NK-92 treated with Interleukin-12 subunit alpha and Interleukin-12 subunit beta, amount 100 ng/mL, for 24 hours (cell line): ENCODE measurements around the gene TYR.
"Not testable (repeated sequence)": the region's sequence is repeated elsewhere in the genome, so short reads cannot be mapped to it uniquely, and the experiment has no call there.

ENCODE experiments used
- DNase-seq: peaks from one replicate; lab custom pipeline; 2025; lab: John Stamatoyannopoulos, UW

The TYR gene

DNA sequence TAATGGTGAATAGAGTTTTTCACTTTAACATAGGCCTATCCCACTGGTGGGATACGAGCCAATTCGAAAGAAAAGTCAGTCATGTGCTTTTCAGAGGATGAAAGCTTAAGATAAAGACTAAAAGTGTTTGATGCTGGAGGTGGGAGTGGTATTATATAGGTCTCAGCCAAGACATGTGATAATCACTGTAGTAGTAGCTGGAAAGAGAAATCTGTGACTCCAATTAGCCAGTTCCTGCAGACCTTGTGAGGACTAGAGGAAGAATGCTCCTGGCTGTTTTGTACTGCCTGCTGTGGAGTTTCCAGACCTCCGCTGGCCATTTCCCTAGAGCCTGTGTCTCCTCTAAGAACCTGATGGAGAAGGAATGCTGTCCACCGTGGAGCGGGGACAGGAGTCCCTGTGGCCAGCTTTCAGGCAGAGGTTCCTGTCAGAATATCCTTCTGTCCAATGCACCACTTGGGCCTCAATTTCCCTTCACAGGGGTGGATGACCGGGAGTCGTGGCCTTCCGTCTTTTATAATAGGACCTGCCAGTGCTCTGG is at the start of gene TYR:
TSS of gene TYR (plus strand) at position 185 of the 541 bp plus-strand sequence. CDS start at position 264, 79 bp downstream.
- DNase-seq, result no peak

DNA sequence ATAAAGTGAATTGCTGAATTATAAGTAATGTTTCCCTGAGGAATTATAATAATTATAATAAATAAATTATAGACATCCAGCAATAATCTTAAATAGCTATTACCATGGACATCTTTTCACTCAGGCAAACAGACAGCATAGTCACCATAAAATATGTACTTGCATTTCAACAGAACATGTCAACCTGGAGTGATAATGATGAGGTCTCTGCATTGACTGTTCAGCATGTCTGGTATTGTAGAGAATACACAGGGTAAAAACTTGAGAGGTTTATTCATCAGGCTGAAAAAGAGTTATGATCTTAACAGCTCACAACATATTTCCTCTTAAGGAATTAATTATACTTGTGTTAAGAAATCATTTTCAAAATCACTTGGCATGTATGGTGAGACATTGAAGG is 41.1 kb upstream of the TYR start:
- no peak for DNase-seq

DNA sequence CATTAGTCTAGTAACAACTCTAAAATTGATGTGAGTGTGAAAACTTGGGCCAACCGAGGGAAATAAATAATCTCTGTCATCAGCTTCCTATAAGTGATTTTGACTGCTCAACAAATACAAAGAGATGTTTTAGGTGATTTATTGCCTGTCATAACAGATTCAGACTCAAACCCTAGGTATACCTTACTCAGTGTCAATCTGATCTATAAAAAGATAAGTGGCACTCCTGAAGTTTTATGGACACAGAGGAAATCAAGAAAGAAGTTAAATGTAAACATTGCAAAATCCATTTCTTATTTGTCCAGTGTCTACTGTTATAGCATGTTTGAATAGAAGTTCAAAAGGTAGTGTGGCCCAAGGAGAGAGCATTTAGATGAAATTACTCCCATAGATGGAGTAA is 30.4 kb upstream of the TYR start:
- no peak for DNase-seq

DNA sequence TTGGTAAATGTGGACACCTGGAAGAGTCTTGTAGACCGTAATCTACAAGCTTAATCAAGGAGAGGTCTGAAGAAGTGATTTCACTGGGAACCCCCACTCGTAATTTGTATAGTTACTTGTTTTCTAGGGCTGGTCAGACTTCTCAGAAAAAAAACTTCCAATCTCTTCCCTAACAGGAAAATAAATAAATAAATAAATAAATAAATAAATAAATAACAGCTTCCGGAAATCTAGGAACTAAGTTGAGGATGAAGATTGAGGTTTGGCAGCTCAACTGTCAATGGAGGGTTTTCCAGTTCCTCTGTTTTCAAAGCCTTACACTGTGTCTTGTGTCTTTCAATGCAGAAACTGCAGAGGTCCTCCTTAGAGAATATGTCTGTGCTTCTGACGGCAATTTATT is 17.7 kb upstream of the TYR start:
- DNase-seq, result no peak

DNA sequence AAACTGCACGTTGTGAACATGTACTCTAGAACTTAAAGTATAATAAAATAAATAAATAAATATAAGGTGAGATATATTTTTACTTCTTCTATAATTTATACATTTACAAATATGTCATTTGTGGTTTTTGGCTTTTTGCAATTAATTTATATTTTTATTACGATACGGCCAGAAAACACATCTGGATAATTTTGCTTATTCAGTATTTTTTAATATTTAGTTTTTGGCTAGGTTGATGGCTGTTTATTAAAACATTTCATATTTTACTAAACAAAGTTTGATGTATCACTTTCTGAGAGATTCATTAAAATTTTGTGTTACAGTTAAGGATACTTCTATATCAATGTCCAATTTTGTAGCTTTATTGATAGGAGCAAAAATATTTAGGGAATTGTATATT is 15.7 kb upstream of the TYR start:
- no peak for DNase-seq

DNA sequence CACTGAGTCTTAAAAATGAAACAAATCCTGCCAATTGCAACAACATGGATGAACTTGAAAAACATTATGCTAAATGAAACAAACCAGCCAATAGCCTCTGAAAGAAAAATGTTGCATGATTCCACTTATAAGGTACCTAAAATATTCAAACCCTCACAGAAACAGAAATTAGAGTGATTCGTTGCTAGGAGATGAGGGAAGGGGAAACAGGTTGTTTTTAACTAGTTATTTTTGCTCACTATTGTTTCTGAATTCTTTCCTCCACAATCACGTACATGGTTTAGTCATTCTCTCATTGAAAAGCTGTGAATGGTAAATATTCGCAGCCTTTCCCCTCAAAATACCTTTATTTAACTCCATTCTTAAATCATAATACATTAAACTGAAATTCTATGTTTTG is 14.0 kb upstream of the TYR start:
- DNase-seq, result no peak

DNA sequence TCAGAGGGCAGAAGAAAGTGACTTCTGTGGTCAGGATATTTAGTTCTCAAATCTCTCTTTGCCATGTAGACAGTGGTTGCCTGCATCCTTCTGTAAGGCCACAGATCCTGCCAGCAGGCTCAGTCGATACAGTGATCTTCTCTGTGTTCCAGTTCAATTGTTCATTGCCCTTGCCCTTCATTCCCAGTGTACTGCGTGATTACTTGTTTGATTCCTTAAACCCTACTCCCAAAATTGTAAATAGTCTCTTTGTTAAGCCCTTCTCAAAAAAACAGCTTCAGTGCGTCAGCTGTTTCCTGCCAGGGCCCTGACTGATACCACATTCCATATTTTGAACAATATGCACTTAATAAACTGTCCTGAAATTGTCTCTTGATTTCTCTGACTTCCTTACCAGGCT is 9.3 kb upstream of the TYR start:
- DNase-seq, result no peak

DNA sequence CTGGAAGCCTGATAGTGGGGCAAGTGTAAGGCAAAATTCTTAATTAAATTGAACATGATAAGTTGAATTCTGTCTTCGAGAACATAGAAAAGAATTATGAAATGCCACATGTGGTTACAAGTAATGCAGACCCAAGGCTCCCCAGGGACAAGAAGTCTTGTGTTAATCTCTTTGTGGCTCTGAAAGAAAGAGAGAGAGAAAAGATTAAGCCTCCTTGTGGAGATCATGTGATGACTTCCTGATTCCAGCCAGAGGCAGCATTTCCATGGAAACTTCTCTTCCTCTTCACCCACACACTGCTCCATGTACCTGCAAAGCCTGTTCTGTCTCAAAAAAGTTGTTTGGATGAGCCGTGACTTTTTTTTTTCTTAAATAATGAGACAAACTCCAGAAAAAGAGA is 1.9 kb upstream of the TYR start:
- DNase-seq, result no peak

DNA sequence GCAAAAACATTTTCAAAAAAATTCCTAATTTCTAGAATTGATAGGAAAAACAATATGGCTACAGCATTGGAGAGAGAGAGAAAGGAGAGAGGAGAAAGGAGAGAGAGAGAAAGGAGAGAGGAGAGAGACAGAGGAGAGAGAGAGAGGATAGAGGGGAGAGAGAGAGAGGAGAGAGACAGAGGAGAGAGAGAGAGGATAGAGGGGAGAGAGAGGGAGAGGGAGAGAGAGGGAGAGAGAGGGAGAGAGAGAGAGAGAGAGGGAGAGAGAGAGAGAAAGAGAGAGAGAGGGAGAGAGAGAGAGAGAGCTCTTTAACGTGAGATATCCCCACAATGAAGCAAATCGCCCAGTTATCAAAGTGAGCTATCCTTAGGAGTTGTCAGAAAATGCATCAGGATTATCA is 737 bp upstream of the TYR start:
- no peak for DNase-seq

DNA sequence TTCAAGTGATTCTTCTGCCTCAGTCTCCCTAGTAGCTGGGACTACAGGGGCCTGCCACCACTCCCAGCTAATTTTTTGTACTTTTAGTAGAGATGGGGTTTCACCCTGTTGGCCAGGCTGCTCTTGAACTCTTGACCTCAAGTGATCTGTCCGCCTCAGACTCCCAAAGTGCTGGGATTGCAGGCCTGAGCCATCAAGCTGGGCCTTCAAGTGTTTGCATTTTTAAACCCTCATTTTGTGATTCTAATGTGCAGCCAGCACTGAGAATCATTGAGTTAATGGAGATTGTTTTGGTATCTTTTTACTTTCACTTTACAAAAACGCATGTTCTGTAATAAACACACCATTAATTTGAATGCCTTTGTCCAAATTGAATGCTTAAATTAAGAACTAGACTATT is 3.4 kb downstream of the TYR start:
- no peak for DNase-seq

DNA sequence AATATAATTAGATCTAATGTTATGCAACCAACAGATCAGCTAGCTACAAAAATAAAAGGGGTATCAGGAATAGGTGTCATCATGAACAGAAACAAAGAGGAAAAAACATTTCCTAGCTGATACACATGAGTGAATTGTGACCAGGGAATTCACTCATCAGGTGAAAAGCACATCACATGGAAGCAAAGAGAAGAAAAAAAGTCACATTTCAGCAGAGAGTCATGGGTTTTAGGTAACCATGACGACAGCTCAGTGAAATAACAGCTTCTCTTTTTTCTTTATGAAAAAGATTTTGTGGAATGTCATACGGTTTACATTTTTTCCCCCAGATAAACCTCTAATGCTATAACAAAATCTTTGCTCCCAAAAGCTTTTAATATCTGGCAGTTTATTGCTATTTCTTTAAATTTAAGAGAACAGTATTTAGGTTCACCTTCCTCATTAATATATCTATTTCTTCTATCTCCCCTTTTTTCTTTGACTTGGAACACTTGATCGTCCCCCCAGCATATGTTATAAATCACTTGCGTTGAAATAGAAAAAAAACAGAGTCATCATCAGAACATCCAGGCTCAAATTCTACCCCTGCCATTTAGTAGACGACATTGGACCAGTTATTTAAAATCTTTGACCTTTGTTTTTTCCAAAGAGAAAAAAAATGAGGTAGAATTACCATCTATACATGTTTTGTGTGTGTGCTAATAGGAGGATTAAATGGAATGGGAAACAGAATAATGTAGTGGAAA is 5.3 kb downstream of the TYR start:
- DNase-seq, result no peak

DNA sequence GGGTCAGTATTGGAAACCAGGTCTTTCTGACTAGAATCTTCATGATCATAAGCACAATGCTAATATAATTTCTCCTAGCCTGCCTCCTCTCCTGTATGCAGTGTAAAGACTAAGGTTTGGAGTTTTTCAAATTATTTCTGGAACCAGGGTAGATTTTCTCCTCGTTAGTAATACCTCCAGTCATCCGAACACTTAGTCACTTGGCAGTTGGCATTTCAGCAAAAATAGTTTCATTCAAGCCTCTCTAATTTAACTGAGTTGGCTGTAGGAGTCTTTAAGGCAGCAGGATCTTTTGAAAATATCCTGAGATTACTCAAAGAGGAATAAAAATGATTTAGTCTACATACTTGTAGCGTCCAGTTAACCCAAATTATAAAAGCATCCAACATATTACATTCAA is 6.3 kb downstream of the TYR start:
- no peak for DNase-seq

DNA sequence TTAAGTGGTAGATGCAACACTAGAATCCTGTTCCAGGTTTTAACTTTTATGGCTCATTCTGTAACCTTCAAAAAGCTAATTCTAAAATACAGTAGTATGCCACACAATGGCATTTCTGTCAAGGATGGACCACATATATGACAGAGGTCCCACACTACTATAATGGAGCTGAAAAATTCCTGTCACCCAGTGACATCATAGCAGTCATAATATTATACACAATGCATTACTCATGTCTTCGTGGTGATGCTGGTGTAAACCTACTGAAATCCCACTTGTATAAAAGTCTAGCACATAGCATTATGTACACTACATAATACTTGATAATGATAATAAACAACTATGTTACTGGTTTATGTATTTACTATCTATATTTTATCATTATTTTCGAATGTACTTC is 12.1 kb downstream of the TYR start:
- no peak for DNase-seq

DNA sequence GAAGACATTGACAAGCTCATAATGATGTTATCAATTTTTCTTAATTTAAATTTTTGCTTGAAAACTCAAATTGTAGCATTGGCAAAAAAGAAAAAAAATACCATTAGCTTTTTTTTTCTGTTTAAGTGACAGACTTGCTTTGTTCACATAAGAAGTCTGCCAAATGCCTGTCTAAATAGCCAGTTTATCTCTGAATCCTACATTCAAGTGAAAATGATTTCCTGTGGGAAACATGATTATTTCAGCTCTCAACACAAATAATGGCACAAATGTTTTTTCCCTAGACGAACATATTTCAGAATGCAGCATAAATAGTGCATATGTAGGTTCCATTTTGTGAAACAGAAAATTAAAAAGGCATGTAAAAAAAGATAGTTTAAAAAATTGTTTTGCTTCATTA is 23.5 kb downstream of the TYR start:
- DNase-seq, result no peak

DNA sequence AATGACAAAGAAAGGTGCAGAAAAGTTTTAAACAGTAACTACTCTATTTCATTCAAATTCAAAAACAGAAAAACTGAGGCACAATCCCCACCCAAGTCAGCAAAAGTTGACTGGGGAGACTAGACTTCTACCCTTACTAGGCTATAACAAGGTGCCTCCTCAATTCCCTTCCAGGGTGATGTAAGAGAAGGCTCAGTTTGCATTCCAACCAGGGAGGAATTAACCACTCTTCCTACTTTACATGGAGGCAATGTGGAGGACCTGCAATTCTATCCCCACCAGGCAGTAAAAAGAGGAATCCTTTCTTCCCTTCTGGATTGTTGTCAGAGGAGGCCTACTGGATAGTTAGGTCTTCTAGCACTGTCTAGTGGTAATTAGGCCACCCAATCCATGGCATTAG is 26.1 kb downstream of the TYR start:
- DNase-seq, result no peak

DNA sequence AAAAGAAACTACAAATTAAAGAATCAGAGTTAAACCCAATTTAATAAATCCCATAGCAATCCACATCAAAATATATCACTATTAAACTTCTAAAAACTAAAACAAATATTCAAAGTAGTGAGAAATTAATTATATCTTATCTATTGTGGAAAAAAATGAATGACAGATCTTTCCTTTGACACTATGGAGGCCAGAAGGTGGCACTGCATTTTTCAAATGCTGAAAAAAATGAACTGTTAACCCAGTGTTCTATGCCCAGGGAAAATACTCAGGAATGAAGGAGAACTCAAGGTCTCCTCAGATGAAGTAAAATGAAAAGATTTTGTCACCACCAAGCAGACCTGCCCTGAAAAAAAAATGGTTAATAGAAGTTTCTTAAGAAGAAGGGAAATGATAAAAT is 27.7 kb downstream of the TYR start:
- DNase-seq, result no peak

DNA sequence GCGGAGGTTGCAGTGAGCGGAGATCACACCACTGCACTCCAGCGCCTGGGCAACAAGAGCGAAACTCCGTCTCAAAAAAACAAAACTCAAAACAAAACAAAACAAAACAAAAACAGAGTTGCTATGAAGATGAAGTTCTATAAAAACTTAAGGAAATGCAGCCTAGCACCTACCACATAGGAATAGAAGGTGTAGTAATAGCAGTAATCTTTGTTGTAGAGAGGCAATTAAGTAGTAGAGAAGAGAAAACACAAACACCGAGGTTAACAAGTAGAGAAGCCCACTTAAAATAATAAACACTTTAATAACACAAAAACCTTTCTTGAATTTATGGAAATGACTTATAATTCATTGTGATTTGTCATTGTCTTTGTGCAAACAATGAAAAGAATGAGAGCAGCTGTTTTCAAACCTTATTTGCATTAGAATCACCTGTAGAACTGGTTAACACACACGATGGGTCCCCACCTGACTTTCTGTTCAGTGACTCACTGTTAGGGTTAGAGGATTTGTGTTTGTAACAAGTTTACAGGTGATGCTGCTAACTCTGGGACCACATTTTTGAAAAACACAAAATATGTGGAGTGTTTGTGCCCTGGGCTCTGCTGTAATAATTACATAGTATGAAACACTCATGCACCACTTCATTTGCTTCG is 43.1 kb downstream of the TYR start:
- DNase-seq, result no peak

DNA sequence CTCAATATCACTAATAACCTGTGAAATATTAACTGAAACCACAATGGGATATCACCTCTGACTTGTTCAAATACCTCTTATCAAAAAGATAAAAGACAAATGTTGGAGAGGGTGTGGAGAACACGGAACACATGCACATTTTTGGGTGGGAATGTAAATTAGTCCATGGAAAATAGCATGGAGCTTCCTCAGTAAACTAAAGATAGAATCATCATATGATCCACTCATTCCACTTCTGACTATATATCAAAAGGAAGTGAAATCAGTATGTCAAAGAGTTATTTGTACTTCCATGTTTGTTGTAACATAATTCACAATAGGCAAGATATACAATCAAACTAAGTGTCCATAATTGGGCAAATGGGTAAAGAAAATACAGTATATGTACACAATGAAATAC is 57.4 kb downstream of the TYR start:
- no peak for DNase-seq

DNA sequence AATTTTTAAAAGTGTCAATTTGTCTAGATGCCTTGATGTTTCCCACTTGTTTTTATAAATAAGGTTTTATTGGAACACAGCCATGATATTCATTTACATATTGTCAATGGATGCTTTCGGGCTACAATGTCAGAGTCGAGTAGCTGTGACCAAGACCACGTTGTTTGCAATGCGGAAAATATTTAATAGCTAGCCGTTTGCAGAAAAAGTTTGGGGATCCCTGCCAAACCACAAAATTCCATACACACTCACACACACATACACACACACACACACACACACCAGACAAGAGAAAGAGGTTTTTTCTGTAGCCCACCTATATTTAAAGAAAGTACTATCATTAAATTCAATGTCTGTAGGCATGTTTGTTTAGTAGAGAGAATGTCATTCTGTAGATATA is 58.3 kb downstream of the TYR start:
- no peak for DNase-seq

DNA sequence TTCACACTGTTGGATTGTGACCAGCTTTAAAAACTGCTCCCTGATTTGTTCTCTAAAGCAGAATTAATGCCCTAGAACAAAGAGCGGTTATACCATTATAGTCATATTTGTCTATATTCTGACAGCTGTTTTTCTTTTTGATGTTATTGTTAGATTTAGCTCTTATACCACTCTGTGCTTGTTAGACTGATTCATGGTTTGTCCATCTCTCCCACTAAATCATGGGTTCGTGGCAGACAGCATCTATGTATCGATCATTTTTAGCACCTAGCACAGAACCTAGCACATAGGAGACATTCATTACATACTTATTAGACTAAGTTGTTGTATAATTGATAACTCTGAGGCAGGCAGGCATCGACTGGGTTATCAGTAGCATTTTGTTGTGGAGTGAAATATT is 69.3 kb downstream of the TYR start:
- not testable (repeated sequence) for DNase-seq

DNA sequence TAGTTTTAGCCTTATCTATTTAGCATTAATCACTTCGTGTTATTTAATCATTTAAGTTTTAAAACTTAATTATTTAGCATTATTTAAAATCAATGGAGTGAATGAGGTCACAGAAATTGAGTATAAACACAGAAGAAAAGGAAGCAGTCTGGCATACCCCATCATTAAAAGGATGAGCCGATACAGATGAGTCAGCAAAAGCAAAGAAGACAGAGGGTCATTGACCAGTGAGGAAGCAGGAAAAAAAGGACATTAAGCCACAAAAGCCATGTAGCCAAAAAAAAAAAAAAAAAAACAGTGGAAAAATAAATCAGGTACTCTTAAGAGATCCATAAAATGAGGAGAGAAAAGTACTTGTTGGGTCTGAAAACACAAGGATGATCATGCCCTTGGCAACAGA is 71.5 kb downstream of the TYR start:
- DNase-seq, result no peak

DNA sequence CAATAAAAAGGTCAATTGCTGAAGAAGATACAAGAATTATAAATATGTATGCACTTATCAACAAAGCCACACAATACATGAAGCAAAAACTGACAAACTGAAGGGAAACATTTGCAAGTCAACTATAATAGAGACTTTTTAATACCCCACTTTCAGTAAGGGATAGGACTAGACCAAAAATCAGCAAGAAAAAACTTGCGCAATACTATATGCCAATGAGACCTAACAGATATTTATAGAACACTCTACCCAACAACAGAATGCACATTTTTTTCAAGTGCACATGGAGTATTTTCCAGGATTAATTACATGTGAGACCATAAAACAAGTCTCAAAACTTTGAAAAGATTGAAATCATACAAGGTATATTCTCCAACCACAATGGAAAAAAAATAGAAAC is 83.8 kb downstream of the TYR start:
- not testable (repeated sequence) for DNase-seq

DNA sequence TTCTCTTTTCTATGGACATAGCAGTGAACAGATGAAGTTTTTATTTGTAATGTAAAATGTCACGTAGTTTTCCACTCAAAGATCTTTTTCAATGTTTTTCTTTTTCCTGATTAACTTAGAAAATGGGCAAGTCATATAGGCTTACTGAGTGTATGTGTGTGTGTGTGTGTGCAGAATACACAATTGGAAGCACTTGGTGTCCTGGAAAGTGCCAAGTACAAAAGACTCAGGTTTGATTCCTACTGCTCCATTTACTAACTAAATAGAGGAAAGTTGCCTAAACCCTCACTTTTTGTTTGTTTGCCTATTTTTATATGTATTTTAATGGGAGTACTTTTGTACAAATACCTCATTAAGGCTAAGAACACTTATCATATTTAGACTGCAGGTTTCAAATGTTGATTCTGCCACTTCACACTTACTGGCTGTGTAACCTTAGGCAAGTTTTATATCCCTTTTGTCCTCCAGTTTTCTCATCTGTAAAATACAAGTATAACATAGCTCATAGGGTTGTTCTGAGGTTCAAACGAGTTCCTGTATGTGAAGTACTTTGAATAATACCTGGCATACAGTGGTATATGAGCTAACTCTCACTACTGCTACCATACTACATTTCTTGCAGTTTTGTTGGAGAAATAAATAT is 90.1 kb downstream of the TYR start:
- DNase-seq, result no peak
